Inferior parietal cortex (tissue), 1 donor: ENCODE results near the gene TRIM60.
A peak's percentile ranks its signal among the peaks of the same experiment; 100 is the strongest.
"Not testable (repeated sequence)": the region's sequence is repeated elsewhere in the genome, so short reads cannot be mapped to it uniquely, and the experiment has no call there.

Source experiments
- DNase-seq: peaks from one replicate; pipeline ENCODE4 v3.0.0-alpha.2; 2016; ENCODE audit errors: extremely low spot score

Gene TRIM60

DNA sequence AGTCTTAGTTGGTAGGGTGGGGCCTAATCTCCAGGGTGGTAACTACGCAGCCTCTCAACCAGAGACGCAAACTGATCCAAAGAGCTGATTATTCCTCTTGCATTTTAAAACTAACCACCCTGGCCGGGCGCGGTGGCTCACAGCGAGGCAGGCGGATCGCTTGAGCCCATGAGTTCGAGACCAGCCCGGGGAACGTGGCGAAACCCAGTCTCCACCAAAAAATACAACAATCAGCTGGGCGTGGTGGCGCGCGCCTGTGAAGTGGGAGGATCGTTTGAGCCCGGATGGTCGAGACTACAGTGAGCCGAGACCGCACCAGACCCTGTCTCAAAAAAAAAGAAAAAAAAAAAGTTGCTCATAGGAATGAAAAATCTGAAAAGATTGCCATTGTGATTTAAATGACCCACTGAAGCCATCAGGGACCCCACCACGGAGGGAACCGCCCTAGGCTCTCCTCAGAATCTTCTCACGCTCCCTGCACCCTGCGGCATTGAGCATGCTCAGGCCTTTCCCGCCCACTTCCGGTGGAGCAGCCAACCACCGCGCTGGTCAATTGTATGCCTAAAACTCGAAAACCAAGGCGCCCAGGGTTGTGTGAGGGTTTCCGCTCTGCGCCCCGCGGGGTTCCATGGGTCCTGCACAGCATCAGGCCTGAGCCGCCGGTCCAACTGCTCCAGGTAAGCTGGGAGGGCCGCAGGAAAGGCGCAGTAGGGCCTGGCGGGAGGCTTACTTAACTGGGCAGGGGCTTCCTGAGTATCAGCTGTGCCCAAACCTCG is at the start of gene TRIM60:
Gene TRIM60, plus strand, starts transcription at position 564 of the 776 bp plus-strand sequence. CDS start 8,074 bp downstream, outside the sequence.
- no peak for DNase-seq

DNA sequence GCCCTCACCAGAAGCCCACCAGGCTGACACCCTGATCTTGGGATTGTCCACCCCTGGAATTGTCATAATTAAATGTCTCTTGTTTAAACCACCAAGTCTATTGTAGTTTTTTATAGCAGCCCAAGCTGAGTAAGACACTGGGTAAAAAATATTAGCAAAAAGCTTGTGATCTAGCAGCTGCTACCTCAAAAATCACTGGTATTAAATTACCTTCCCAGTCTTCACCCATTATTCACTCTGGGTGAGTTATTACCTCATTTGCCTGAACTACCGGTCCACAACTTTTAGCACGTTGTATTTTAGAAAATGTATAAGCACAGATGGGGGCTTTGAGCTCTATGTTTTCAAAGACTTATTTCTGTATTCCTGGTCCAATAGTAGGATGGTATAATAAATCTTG is 42.3 kb upstream of the TRIM60 start:
- no peak for DNase-seq

DNA sequence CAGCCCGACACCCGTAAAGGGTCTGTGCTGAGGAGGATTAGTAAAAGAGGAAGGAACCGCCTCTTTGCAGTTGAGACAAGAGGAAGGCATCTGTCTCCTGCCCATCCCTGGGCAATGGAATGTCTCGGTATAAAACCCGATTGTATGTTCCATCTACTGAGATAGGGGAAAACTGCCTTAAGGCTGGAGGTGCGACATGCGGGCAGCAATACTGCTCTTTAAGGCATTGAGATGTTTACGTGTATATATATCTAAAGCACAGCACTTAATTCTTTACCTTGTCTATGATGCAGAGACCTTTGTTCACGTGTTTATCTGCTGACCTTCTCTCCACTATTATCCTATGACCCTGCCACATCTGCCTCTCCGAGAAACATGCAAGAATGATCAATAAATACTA is 41.0 kb upstream of the TRIM60 start:
- not testable (repeated sequence) for DNase-seq

DNA sequence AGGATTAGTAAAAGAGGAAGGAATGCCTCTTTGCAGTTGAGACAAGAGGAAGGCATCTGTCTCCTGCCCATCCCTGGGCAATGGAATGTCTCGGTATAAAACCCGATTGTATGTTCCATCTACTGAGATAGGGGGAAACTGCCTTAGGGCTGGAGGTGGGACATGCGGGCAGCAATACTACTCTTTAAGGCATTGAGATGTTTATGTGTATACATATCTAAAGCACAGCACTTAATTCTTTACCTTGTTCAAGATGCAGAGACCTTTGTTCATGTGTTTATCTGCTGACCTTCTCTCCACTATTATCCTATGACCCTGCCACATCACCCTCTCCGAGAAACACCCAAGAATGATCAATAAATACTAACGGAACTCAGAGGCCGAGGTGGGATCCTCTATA is 35.7 kb upstream of the TRIM60 start:
- not testable (repeated sequence) for DNase-seq

DNA sequence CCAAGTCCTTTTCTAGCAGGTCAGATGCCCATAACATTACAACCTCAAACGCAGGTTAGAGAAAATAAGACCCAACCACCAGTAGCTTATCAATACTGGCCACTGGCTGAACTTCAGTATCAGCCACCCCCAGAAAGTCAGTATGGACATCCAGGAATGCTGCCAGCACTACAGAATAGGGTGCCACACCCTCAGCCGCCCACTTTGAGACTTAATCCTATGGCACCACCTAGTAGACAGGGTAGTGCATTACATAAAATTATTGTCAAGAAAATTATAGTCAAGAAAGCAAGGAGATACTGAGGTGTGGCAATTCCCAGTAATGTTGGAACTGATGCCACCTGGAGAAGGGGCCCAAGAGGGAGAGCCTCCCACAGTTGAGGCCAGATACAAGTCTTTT is 34.5 kb upstream of the TRIM60 start:
- peak; percentile 19 for DNase-seq

DNA sequence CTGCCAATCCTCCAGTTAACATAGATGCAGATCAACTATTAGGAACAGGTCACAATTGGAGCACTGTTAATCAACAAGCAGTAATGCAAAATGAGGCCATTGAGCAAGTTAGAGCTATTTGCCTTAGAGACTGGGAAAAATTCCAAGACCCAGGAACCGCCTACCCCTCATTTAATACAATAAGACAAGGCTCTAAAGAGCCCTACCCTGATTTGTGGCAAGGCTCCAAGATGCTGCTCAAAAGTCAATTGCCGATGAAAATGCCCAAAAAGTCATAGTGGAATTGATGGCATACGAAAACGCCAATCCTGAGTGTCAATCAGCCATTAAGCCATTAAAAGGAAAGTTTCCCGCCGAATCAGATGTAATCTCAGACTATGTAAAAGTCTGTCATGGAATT is 33.9 kb upstream of the TRIM60 start:
- DNase-seq: peak; percentile 56

DNA sequence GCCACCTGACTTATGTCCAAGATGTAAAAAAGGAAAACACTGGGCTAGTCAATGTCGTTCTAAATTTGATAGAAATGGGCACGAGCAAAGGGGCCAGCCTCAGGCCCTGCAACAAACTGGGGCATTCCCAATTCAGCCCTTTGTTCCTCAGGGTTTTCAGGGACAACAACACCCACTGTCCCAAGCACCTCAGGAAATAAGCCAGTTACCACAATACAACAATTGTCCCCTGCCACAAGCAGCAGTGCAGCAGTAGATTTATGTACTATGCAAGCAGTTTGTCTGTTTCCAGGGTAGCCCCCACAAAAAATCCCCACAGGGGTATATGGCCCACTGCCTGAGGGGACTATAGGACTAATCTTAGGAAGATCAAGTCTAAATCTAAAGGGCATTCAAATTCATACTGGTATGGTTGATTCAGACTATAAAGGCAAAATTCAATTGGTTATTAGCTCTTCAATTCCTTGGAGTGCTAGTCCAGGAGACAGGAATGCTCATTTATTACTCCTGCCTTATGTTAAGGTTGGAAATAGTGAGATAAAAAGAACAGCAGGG is 33.2 kb upstream of the TRIM60 start:
- DNase-seq: peak; percentile 31

DNA sequence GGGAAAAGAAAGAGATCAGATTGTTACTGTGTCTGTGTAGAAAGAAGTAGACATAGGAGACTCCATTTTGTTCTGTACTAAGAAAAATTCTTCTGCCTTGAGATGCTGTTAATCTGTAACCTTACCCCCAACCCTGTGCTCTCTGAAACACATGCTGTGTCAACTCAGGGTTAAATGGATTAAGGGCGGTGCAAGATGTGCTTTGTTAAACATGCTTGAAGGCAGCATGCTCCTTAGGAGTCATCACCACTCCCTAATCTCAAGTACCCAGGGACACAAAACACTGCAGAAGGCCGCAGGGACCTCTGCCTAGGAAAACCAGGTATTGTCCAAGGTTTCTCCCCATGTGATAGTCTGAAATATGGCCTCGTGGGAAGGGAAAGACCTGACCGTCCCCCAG is 29.8 kb upstream of the TRIM60 start:
- not testable (repeated sequence) for DNase-seq

DNA sequence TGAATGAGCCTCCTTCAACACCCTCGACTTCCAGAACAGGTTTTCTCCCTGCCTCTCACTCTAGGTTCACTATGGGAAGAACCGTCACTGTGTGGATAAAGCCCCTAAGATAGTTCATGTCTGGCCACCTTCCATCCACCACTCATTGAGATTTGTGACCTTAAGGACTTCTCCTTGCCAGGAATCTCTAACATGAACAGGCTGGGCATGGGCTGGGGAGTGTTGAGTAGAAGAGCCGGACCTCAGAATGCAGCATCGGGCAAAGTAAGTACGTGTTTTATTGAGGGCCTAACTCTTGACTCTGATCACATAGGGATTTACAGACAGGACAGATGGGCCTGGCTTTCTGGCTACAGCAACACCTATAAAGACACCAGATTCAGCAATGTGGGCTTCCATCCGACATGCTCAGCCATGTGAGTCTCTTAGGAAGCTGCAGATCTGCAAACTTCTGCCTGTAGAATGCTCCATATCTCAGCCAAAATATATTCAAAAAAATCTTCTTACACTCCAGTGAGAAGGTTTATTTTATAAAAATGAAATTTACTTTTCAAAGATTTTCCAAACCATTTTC is 26.4 kb upstream of the TRIM60 start:
- no peak for DNase-seq

DNA sequence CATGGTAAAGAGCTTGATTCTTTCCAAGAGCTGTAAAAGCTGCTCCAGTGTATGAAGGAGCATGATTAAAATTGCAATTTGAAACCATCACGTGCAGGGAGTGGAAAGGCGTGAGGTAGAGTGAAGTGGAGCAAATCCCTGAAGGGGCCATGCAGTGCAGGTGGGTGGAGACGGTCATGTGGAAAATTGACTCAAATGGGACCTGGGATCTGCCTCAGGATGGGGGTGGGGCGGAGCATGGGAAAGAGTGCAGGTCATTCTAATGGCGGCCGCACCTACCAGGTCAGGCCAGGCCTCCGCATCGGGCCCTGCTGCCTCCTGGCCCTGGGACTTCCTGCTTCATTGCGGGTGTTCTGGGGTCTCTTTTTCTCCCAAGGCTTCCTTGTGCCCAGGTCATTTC is 25.3 kb upstream of the TRIM60 start:
- DNase-seq: no peak

DNA sequence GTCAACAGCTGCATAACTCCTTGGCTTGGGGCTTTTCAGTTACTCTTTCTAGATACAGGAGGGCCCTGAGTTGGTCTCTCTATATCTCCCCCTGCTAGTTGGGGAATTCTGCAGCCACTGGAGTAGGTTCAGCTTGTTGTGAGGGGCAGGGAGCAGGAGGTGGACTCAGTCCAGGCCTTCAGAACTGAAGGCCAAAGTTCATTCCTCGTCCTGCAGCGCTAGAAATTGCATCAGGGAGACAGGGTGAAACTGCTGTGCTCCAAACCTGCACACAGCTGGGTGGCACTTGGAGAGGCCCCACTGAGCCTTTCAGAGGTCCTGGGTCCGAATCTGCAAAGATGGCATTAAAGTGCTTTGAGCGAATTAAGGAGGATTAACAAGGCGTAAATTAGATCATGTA is 24.9 kb upstream of the TRIM60 start:
- DNase-seq: no peak

DNA sequence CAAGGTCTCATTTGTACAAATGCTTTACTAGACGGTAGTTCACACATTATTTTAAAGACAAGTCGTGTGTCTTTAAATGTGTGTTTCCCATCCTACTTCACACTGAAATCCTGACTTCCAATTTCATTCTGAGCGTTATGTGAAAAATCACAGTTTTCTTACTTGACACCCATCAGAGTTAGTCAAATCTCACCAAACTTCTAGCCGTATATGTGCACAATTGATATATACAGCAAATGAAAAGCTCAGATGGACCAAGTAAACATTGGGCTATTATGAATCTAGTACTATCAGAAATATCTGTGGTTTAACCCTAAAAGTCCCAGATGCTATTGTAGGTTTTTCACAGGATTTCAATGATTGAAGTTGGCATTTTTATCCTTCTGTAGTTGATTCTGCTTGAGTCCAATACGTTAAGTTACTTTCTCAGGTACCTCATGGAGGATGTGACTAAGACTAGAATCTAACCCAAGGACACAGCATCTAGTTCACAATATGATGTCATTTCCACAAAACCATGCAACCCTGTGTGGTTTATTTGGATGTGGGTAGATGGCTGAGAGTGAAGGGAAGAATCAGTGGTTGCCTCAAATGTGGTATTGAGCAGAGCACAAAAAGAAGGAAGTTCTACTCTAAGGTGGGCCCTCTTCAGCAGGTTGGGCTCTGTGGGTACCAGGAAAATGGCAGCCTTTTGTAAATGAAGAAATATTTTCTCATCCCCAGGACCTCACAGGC is 22.1 kb upstream of the TRIM60 start:
- DNase-seq: no peak

DNA sequence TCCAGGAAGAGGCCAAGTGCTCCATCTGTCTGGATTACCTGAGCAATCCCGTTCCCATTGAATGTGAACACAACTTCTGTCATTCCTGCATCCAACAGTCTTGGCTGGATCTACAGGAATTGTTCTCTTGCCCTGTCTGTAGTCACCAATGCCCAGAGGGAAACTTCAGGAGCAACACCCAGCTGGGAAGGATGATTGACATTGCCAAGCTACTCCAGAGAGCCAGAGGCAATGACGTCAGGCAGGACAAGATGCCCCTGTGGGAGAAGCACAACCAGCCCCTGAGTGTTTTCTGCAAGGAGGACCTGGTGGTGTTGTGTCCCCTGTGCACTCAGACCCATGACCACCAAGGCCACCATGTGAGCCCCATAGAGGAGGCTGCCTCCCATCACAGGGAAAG is 21.3 kb upstream of the TRIM60 start:
- DNase-seq: no peak

DNA sequence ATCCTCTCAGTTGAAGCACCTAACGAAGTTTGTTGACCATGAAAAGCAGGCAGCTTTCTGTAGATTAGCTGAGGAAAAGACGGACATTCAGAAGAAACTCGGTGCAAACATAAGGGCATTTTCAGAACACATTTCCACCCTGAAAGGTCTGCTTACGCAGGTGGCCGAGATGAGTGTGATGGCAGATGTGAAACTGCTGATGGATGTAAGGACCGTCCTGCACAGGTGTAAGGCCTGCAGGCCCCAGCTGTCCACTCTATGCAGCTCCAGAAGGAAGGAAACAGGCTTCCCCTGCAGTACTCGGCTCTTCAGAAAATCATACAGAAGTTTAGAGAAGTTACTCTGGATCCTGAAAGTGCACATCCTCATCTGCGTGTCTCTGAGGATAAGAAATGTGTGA is 20.8 kb upstream of the TRIM60 start:
- no peak for DNase-seq

DNA sequence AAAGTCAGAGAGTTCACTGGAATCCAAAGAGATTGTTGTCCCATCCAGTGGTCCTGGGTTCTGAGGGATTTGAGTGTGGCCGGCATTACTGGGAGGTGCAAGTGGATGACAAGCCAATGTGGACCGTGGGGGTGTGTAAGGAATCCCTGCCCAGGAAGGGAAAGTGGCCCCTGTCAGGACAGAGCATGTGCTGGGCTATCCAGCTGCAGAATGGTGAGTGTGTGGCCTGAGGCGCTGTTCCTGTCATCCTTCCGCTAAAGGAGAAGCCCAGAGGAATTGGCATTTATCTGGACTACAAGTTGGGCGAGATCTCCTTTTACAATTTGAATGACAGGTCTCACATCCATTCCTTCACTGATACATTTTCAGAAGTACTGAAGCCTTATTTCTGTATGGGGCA is 20.4 kb upstream of the TRIM60 start:
- DNase-seq: no peak

DNA sequence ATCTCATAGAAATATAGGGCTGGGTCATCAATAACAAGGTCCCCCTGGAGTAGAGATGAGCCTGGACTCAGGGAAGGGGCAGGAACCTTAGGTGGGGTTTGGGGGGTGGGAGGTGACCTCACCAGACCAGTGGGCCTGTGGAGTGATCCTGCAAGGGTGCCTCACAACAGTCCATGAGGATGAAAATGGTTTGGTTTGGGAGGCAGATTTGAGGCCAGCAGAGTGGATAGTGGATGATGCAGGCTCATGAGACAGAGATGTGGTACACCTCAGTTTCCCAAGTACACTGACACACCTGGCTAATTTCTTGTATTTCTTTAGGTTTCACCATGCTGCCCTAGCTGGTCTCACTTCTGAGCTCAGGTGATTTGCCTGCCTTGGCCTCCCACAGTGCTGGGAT is 18.1 kb upstream of the TRIM60 start:
- no peak for DNase-seq

DNA sequence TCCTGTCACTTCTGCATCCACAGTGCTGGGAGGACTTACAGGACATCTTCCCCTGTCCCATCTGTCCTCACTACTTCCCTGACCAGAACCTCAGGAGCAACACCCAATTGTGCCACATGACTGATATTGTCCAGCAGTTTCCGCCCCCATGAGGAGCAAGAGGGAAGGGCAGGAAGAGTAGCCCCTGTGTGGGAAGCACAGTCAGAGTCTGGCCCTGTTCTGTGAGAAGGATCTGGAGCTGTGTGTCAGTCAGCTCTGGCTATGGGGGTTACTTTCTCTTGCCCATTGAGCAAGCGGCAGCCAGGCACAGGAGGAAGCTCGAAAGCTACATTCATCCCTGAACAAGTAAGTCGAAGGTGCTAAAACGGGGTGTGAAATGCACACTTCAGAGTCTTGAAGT is 14.8 kb upstream of the TRIM60 start:
- no peak for DNase-seq

DNA sequence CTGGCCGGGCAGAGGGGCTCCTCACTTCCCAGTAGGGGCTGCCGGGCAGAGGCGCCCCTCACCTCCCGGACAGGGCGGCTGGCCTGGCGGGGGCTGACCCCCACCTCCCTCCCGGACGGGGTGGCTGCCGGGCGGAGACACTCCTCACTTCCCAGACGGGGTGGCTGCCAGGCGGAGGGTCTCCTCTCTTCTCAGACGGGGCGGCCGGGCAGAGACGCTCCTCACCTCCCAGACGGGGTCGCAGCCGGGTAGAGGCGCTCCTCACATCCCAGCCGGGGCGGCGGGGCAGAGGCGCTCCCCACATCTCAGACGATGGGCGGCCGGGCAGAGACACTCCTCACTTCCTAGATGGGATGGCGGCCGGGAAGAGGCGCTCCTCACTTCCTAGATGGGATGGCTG is 11.8 kb upstream of the TRIM60 start:
- DNase-seq: not testable (repeated sequence)

DNA sequence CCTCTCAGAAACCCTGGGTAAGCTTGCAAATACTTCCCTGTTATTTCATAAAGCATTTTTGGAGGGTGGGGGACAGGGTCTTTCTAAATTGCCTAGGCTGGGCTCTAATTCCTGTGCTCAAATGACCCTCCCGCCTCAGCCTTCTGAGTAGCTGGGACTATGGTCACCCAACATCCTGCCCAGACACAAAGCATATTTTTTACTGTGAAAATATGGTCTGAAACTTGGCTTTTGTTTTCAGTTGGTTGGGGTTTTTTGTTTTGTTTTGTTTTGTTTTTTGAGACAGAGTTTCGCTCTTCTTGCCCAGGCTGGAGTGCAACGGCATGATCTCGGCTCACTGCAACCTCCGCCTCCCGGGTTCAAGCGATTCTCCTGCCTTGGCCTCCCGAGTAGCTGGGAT is 6.0 kb upstream of the TRIM60 start:
- not testable (repeated sequence) for DNase-seq

DNA sequence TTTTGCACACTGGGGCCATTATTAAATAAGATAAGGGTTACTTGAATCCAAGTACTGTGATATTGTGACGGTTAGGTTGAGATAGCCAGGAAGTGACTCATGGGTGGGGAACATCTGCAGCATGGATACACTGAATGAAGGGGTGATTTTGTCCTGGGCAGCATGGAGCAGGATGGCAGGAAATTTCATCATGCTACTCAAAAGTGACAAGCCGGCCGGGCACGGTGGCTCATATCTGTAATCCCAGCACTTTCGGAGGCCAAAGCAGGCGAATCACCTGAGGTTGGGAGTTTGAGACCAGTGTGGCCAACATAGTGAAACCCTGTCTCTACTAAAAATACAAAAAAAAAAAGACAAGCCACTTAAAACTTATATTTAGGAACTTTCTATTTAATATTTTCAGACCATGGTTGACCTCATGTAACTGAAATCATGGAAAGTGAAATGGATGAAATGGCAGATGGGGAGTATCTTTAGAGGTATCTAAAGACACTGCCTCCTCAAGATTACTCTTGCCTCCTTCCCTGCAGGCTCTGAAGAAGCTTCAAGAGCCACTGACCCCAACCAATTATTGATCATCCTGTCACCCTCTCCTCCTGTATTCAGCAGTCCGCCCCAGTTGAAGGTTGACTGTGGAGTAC is 3.9 kb upstream of the TRIM60 start:
- DNase-seq: no peak

DNA sequence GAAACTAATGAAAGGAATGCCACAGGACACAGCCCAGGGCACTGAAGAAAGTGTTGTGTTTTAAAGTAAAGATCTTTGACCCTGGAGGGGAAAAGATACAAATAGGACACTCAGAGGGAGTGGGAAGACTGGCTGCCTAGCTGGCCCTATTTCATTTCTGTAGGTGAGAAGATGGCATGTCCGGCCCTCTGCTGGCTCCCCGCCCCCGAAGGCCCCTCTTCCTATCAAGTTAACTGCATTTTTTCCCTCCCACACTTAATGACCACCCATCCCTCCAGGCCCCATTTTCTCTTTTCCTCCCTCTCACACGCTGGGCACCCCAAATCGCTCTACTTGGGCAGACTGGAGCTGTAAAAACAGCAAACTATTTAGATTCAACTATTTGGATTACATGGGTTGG is 16.4 kb downstream of the TRIM60 start:
- DNase-seq: no peak

DNA sequence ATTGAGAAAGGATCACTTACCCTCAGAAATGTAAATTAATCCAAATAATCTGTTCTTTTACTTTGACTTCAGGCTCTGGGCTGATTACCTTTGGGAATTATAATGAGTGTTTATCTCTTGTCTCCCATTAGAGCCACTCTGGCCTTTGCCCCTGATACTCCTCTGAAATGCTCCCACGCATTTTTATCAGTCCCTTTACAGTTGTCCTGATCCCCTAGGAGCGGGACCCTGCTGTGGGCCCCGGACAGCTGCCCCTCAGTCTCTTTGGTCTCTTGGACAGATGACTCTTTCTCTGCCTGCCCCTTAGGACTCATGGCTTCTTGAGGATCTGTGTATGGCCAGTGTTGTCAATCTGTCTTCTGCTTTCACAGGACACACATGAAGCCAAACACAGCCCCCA is 20.8 kb downstream of the TRIM60 start:
- no peak for DNase-seq
